HG03108 (cell line): ENCODE measurements around the gene MRPL38.
"Not testable (repeated sequence)": the region's sequence is repeated elsewhere in the genome, so short reads cannot be mapped to it uniquely, and the experiment has no call there.

Source experiments
- ATAC-seq: cut with Tn5 transposase; IDR thresholded peaks from one replicate; pipeline ENCODE4 v1.9.1; 2021; ENCODE audit warnings: moderate library complexity; ENCODE audit not compliant: unreplicated experiment

MRPL38 gene

GRCh38 chr17:75897160-75898019 lies 7.3 kb downstream of the MRPL38 start:
- ATAC-seq: no peak

- ATAC-seq: peak; percentile 59
These were observed 8.1 kb downstream of the MRPL38 start, which contains the start of gene TRIM65 for GRCh38 chr17:75896415-75897159. TRIM65 (minus strand) TSS chr17:75896951; CDS start chr17:75896937, 14 bp downstream.

- ATAC-seq: no peak
These were observed 9.1 kb downstream of the MRPL38 start for GRCh38 chr17:75895370-75896155.

- no peak for ATAC-seq
These were observed 10.5 kb downstream of the MRPL38 start for GRCh38 chr17:75894049-75894733.

- ATAC-seq: no peak
These were observed 11.2 kb downstream of the MRPL38 start for GRCh38 chr17:75893305-75894048.

- ATAC-seq: no peak
These were observed 12.0 kb downstream of the MRPL38 start for GRCh38 chr17:75892556-75893224.

- no peak for ATAC-seq
These were observed 12.8 kb downstream of the MRPL38 start for GRCh38 chr17:75891605-75892555.

GRCh38 chr17:75891022-75891604 lies 13.6 kb downstream of the MRPL38 start:
- ATAC-seq: no peak

GRCh38 chr17:75889454-75889853 lies 15.2 kb downstream of the MRPL38 start:
- ATAC-seq: no peak

- ATAC-seq: no peak
These were observed 16.2 kb downstream of the MRPL38 start for GRCh38 chr17:75888484-75888883.

GRCh38 chr17:75885860-75886259 lies 18.8 kb downstream of the MRPL38 start:
- ATAC-seq: not testable (repeated sequence)

GRCh38 chr17:75885431-75885830 lies 19.3 kb downstream of the MRPL38 start:
- ATAC-seq: no peak

- no peak for ATAC-seq
These were observed 22.8 kb downstream of the MRPL38 start for GRCh38 chr17:75881678-75882454.

- no peak for ATAC-seq
These were observed 24.4 kb downstream of the MRPL38 start for GRCh38 chr17:75880266-75880665.

GRCh38 chr17:75878174-75878998 lies 26.3 kb downstream of the MRPL38 start, which contains the start of gene TRIM47:
TRIM47 (minus strand) TSS chr17:75878581; CDS start chr17:75878548, 33 bp downstream.
- no peak for ATAC-seq

GRCh38 chr17:75877752-75878173 lies 26.9 kb downstream of the MRPL38 start:
- ATAC-seq: no peak
